Measurements from ENCODE around the gene MTNR1B.

- no peak for TF ChIP-seq POLR2AphosphoS5 (IDR thresholded peaks at IDR 0.05; ENCODE audit: low read depth, low read length)
- TF ChIP-seq POLR2A (IDR thresholded peaks at IDR 0.05; ENCODE audit: low read depth, low read length) = no peak
Observed at GRCh38 chr11:92946707-92947106, 22.7 kb upstream of the MTNR1B start.

All from GM12892 (cell line).